GM18868 (cell line): ENCODE results near the gene HCN4.

Experiments
- ATAC-seq: cut with Tn5 transposase; IDR thresholded peaks from one replicate; pipeline ENCODE4 v1.9.1; 2021; ENCODE audit warnings: mild to moderate bottlenecking, moderate library complexity; ENCODE audit not compliant: unreplicated experiment

HCN4 gene

GRCh38 chr15:73328149-73328820 is 40.5 kb downstream of the HCN4 start:
- no peak for ATAC-seq

GRCh38 chr15:73326157-73326556 is 42.6 kb downstream of the HCN4 start:
- no peak for ATAC-seq

DNA sequence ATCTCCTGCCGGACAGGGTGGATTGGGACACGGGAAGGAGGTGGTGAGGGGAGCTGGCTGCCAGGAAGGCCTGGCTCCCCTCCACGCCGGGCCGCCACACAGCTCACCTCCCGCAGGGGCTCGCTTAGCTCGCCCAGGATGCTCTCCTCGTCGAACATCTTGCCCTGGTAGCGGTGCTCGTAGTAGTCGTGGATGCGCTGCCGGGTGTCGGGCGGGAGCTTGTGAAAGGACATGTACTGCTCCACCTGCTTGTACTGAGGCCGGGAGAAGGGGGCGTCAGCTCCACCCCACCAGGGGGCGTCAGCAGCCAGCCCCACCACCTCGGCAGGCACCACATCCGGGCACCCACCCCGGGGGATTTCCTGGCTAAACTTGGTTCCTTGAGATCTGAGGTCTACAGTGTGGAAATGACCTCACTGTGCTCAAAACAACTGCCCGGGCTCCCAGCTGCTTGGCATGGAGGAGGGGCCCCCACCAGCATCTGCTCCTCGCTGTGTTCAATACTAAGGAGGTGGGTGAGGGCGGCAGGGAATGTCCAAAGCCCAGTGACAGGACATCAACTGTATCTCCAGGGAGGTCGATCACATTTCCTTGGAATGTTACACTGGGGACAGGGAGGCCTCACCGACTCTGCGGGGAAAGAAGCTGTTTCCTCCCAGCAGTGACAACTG is 43.4 kb downstream of the HCN4 start:
- no peak for ATAC-seq

DNA sequence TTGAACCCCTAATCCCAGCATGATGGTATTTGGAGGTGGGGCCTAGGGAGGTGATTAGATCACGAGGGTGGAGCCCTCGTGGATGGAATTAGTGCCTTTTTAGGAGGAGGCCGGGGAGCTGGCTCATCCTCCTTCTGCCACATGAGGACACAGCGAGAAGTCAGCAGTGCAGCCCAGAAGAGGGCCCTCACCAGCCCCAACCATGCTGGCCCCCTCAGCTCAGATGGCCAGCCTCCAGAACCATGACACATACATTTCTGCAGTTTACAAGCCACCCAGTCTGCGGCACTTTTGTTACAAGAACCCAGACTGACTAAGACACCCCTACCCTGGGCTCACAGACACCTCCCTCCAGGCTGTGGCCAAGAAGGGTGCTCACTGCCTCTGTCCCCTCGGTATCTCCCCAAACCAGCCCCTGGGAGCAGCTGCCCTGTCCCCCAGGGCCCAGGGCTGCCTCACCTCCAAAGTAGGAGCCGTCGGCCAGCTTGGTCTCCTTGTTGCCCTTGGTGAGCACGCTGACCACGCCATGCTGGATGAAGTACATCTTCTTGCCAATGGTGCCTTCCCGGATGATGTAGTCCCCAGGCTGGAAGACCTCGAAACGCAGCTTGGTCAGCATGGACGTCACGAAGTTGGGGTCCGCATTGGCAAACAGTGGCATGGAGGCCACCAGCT is 44.1 kb downstream of the HCN4 start:
- no peak for ATAC-seq

DNA sequence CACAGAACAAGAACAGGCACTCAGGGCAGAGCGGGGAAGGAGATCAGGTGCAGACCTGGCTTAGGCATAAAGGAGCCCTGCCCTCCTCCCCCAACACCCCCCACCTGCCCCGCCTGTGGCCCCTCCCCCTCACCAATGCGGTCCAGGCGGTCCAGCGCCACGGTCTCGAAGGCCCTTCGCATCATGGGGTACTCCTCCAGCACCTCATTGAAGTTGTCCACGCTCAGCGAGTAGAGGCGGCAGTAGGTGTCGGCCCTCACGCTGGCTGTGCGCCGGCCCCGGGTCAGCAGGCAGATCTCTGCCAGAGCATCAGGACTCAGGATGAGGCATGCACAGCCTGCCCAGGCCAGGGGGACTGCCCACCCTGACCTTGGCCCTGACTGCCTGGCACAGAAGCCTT is 44.8 kb downstream of the HCN4 start:
- no peak for ATAC-seq

DNA sequence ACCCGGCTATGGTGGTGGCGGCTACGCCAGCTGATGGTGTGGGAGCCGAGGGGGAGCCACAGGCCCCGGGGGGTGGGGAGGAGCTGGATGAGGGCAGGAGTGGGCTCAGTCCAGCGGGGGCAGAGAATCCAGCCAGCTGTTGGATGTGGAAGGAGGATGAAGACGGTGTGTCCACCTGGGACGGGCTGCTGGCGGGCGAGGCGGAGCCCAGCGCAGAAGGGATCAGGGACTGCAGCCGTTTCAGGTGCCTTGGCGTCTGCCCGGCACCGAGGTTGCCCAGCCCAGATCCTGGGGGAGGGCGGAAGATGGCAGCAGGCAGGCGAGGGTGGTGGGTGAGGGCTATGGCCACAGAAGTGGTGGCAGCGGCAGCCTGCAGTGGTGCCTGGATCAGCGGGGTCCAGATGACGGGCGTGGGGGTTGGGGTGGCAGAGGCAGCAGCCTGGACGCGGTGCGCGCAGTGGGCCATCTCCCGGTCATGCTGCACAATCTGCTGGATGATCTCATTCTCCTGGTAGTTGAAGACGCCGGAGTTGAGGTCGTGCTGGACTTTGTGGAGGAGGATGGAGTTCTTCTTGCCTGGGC is 45.3 kb downstream of the HCN4 start:
- ATAC-seq, result no peak

DNA sequence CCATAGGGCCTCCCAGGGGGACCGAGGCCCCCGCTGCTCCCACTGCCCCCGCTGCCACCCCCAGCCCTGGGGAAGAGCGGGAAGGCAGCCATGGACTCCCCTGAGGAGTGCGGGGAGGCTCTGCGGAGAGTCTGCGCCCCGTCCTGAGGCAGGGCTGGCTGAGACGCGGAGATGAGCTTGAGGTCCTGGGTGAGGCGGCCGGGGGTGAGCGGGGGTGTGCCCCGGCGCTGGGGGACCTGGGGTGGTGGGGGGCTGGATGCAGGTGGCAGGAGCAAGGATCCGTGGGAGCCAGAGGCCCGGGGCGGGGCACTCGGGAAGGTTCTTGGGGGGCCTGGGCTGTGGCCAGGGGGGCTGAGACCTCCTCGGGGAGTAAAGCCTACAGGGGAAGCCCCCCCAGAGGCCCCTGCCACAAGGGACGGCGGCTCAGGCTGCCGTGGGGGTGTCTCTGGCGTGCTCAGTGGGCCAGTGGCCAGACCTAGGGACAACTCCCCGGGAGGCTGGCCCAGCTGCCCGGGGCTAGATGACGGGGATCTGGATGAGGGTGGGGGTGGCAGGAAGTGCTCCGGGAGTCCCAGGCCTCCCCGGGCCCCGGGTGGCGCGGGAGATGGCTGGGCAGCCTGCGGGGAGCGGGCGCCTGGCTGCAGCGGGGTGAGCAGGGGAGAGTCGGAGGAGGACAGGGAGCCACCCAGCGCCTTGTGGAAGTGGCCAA is 45.9 kb downstream of the HCN4 start:
- ATAC-seq, result no peak

DNA sequence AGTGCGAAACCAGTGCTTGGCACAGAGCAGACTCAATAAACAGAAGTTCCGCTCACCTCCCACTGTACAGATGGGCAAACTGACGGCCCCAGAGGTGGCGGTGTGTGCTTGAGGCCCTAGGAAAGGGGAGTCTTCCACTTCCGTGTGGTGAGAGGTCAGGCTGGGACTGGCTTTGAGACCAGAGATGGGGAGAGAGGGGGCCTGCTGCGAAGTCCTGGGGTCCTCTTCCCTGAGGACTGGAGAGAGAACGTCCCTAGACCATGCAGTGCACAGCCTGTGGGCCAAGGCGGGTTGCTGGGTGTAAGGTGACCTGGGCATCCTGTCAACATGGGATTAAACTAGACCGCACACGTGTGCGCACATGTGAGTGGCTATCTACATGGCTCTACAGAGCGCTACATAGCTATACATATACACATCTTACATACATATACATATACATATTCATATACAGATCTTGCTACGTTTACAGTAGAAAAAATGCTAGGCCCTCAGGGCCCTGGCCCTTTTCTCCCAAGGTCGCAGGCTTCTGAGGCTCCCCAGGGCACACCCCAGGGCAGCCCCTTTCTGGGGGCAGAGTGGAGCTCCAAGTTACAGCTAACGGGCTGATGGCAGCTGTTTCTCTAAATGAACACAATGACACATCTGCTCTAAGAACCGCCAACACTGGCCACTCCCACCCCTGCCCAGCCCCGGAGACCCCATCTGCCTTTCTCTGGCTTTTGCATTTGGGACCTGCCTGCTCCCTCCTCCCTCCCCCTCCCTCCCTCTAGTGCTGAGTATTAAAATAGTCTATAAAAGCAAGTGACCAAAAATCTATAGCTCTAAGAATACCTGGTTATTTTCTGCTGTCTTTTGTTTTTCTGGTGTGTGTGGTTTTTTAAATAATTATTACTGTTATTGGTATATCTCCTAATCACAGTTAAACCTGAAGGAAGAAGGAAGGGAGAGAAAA is 47.0 kb downstream of the HCN4 start:
- no peak for ATAC-seq

- no peak for ATAC-seq
Observed at GRCh38 chr15:73320619-73321180, 48.1 kb downstream of the HCN4 start.

GRCh38 chr15:73319460-73320245 is 49.1 kb downstream of the HCN4 start:
- no peak for ATAC-seq

DNA sequence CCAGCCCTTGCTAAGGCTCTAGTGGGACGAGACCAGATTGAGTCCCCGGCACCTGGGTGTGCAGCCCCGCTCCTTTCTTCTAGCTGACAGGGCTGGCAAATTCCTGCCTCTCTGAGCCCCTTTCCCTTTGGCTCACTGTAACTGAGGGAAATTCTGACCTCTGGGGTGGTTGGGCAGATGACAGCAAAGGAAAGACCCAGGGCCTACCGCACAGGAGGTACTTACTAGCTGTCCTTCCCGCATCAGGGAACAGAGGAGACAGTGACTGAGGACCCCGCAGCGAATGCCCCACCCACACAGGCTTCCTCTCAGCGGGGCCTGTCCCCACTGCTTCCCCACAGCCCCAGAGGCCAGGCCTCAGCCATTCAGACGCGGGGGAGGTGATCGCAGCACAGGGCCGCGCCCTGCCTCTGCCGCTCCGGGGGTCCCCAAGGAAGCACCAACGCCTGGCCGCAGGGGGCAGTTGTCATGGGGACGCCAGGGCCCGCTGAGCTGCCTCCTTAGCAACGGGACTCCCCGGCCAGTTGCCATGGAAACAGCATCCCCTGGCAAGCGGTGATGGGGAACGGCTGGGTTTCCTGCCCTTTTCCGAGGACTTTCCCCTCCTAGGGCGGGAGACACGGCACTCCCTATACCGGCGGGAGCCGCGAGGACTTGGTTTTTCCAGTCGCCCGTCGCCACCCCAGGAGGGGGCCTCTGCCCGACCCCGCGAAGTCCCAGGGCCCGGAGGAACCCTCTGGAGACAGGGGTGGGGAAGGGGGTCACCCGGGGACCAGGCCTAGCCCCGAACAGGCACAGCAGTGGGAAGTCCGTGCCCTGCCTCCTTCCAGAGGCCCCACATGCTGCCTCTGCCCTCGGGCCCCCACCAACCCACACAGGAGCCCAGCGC is 50.1 kb downstream of the HCN4 start:
- no peak for ATAC-seq

- no peak for ATAC-seq
Observed at GRCh38 chr15:73317651-73318462, 50.9 kb downstream of the HCN4 start.

- ATAC-seq, result no peak
Observed at GRCh38 chr15:73313861-73314260, 54.9 kb downstream of the HCN4 start.

- ATAC-seq, result no peak
Observed at GRCh38 chr15:73308305-73308704, 60.5 kb downstream of the HCN4 start.

DNA sequence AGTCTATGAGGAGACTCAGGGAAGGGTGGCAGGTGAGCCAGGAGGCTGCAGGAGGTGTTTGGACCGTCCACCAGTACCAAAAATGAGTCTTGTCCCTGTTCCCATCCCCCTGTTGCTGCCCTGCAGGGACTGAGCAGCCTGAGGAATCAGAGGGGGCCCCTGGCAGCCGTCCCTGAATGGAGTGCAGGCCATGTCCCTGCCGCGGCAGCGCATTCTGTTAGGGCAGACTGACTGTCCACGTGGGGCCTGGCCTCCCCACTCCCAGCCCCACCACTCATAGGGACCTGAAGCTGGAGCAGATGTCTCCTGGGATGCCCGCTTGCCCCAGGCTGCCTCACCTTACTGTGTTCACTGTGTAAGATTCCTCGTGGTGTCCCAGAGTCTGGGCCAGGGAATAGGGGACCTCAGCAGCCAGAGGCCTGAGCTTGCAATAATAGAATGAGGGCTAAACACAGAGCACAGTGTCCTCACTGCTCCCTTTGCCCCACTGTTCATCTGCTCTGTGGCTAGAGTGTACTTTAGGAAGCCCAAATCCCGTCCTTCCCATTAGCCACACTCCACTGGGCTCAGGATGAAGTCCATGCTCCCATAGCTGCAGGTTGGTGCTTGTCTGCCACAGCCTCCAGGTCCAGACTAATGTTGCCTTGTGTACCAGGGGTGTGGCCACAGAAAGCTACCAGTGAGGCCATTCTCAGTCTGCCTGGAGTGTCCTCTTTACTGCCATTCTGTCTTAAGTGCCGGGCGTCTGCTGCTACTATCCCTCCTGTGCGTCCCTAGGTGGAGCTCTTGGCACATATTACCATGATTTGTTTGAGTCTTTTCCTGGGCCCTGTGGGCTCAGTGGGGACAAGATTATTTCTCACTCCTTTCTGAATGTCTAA is 63.2 kb downstream of the HCN4 start:
- no peak for ATAC-seq

DNA sequence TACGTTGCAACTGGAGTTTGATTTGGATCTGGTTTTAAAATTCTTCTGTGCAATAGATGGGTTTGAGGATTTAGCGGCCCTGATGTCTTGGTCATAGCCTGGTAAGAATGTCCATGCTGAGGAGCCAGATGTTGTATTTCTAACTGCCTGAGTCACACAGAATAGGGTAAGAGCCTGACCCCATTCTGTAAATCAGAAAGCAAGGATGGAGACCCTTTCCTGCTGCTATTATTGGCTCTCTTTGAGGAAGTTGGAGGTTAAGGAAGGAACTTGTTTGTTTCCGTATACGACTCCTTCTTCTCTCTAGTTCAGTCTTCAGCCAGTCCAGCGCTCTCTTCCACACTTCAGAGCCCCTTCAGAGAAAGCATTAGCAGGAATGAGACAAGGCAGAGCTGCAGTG is 65.1 kb downstream of the HCN4 start:
- ATAC-seq, result no peak
